Measurements from ENCODE around the gene TUBAL3.

TUBAL3 gene

DNA sequence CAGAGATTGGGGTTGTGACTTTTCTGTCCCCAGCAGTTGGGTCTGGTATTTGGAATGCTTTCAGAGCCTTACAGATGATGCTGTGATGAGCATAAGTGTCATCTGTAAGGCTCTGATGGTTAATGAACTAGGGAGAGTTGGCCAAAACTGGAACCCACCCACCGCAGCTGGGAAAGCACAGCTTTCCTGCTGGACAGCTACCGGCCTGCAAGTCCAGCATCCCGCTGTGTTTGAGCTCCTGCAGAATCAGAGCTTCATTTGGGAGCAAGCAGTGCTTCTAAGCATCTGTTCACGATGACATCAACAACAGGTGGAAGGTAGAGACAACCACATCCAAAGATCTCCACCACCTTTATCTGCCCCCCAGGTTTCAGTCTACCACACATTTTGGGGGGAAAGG lies 28.2 kb downstream of the TUBAL3 start:
- DNase-seq, result no peak

DNA sequence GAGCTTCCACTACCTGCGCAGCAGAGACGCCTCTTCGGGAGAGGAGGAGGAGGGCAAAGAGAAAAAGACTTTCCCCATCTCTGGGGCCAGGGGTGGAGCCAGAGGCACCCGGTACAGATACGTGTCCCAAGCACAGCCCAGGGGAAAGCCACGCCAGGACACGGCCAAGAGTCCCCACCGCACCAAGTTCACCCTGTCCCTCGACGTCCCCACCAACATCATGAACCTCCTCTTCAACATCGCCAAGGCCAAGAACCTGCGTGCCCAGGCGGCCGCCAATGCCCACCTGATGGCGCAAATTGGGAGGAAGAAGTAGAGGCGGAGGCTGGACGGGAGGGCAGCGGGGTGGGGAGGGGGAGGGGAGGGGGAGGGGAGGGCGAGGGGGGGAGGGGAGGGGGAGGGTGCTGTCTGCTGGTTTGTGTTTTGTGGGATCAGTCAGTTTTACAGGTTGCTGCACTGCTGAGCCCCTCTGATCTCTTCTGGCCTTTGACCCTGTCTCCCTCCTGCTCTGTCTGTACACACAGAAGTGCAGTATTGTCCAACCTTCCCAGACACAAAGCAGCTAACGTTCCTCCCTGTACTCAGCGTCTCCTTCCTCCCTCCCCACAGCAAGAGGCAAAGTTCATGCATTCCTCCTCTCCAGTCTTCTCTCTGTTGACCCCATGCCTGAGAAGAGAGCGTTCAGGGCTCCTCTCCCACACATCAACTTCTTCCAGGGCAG lies 30.6 kb downstream of the TUBAL3 start:
- DNase-seq, result no peak

DNA sequence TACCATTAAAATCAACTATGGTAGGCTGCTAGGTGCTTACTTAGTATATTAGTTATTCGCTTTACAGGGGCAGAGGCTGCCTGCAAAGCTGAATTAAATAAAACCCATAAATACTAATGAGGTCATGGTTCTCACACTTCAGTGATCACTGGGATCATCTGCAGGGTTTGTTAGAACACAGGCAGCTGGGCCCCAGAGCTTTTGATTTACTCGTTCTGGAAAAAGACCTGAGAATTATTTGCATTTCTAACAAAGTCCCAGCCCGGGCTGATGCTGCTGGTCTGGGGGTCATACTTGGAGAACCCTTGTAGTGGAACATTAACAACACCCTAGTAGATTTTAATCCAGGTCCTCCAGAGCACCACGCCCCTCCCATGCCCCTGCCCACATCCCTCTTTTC lies 31.3 kb downstream of the TUBAL3 start:
- DNase-seq, result no peak

DNA sequence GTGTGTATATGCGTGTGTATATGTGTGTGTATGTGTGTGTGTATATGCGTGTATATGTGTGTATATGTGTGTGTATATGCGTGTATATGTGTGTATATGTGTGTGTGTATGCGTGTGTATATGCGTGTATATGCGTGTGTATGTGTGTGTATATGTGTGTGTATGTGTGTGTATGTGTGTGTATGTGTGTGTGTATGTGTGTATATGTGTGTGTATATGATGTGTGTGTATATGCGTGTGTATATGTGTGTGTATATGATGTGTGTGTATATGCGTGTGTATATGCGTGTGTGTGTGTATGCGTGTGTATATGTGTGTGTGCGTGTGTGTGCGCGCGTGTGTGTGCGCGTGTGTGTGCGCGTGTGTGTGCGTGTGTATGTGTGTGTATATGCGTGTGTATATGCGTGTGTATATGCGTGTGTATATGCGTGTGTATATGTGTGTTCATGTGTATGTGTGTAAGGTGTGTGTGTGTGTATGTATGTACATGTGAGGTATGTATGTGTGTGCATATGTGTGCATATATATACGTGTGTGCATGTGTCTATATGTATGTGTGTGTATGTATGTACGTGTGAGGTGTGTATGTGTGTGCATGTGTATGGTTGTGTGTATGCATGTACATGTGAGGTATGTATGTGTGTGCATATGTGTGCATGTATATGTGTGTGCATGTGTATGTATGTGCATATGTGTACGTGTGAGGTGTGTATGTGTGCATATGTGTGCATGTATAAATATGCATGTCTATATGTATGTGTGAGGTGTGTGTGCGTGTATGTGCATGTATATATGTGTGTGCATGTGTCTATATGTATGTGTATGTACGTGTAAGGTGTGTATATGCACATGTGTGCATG lies 33.9 kb downstream of the TUBAL3 start:
- DNase-seq, result no peak

DNA sequence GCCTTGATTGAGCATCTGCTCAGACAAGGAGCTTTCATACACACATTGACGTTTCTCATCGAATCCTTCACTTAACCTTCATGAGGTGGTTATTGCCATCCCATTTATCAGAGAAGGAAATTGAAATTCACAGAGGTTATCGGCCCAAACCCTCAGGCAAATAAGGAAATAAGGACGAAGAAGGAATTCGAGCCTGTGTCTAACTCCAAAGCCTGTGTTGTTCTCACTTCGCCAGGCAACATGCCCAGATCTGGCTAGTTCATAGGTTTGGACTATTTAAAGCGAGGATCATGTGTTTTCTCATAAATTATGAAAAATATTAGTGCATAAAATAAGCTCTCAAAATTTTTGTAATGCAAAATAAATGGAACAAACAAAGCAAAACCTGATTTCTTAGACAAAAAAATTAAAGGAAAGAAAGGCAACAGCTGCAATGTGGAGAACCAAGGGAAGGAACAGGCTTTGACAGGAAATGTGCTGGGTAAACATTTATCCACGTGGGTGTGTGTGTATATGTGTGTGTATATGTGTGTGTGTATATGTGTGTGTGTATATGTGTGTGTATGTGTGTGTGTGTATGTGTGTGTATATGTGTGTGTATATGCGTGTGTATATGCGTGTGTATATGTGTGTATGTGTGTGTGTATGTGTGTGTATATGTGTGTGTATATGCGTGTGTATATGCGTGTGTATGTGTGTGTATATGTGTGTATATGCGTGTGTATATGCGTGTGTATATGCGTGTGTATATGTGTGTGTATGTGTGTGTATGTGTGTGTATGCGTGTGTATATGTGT lies 35.1 kb downstream of the TUBAL3 start:
- DNase-seq, result no peak

DNA sequence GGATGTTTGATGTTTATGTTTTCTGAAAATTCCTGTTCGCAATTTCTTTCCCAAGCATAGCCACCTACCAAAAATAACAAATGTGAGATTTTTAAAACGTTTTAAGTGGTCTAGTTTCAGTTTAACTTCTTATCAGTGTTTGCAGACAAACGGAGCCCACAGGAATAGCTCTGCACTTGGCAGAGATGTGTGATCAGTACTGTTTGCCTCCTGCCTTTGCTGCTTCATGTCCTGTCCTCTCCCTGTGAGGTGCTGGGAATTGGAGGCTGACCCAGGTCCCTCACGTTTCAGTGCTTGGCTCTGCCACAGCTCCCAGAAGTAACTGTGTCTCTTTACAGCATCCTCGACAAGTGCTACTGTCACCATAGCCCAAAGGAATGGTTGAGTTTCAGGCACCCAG lies 38.7 kb downstream of the TUBAL3 start:
- DNase-seq, result no peak

DNA sequence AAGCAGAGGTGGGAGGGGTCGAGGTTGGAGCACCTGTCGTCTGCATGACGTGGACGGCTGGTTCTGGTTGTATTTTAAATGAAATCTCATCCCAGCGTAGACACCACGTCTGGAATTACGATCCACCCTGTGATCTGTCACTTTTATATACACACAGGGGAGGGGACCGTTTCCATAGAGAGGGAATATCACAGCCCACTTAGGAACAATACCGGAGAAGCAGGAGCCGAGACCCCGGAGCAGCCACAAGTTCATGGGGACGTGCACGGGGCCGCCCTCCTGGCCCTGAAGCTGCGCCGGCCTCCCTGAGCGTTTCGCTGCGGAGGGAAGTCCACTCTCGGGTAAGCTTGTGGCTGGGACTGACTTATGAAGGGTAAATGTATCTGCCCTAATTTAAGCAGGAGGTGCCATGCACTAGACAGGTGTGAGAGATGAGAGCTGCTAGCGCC lies 39.7 kb downstream of the TUBAL3 start, which contains the start of gene UCN3:
TSS of gene UCN3 (plus strand) at position 77 of the 449 bp plus-strand sequence. CDS start 8,755 bp downstream, outside the sequence.
- DNase-seq, result no peak

DNA sequence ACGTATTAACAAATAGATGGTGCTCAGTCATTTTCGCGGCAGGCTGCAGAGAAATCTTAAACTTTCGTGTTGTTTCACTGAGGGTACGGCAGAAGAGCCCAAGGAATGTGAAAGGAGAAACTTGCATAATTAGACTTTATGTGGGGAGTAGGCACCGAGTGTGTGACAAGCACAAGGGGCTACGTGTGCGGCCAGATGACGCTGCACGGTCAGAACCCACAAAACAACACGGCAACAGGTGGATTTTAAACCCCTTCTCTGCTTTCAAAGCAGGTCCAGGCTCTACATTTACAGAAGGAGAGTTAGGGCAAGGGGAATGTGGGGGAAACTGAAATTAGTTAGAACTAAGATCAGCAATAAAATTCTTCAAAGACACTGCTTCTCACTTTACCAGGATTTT lies 40.3 kb downstream of the TUBAL3 start:
- DNase-seq, result no peak

DNA sequence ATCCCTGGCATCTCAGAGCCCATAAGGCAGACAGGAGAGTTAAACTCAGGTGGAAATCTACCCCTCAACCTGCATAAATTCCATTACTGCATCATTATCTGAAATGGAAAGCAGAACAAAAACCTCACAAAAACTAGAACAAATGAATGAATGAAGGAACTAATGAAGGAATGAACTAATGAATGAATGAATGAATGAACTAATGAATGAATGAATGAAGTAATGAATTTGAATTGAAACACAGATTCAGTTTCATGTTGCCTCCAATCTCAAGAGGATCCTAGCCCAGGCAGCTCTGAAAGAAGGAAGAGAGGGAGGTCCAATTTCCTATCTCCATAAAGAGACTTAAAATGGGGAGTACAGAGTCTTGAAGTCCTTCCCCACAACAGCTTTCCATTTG lies 41.8 kb downstream of the TUBAL3 start:
- DNase-seq, result no peak

DNA sequence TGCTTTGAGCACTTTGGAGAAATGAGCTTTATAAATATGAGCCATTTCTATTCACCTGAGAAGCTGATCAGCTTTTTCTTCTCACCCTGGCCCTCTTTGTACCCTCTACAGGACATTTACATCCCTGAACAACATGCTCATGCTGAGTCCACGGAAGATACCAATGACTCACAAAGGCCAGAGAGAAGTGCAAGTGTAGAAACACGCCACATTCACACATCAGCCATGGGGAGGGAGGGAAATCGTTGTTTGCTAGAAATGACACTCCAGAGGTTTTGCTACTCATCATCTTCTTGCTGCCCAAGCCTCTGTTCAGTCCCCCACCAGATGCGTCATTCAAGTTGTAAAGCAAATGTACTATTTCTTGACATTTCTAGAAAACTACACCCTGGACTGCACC lies 42.7 kb downstream of the TUBAL3 start:
- no peak for DNase-seq

DNA sequence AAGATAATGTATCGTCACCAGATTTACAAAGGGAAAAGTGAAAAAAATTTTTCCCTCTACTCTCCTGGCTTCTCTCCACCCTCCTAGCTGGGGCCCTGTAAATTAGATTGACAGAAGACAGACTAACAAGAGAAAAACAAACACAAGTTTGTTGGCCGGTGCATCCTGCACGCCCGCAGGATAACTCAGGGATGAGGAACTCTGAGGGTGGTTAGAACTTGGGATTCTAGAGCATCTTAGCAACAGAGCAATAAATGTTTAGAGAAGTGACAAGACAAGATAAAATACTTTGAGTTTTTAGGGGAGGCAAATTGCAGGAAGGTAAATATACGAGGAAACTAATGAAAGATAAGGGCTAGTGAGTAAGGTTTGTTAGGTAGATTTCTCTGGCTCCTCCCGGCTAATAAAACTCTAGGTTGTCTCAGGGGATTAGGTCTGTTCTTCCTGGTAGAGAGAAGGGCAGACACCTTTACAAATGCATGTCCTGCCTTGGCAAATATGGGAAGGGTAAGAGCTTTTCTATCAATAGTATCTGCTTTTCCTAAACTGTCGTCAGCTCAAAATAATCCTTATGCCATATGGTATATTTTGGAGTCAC lies 44.2 kb downstream of the TUBAL3 start:
- DNase-seq, result no peak

DNA sequence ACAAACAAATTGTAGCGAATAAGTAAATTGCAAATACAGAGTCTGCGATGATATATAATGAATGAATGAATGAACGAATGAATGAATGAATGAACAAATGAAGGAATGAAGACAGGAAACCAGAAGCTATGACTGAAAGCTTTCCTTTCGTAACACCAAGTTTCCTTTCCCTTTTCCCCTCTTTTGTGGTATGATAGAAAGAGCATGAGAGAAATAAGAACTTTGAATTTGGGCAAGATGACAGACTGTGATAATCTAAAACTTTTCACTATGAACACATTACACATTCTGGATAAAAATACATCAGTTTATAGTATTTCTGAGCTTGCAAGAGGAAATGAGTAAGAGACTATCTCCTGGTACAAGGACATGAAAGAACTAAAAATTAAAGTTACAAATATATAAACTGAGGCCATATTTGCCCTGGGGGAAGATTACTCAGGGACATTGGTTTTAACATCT lies 48.3 kb downstream of the TUBAL3 start:
- no peak for DNase-seq

DNA sequence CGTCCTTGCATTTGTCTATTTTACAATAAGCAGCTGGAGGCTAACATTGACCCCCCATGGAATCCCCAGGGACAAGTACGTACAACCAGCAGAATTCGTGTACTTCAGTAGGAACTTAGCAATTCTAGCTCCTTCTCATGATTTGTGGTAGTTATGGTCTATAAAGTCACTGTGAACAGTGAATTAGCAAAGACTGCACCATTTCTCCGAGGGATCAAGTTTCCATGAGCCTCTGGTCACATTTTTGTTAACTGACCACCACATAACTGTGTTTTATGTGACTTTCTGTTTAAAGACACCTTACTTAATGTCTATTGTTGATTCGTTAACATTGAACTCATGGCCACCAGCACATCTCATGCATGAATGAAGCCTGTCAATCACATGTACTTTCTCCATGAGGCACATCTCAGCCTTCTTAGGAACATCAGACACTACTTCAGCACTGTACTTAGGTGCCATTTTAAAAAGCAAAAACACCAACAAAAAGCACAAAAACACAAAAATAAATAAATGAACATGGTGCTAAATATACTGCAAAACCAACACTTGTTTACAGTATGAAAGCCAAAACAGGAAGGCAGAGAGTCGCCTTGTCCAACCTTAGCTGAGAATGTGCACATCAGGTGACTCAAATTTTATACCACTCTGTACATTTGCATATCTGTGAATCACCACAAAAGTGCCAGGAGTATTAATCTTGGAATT lies 48.9 kb downstream of the TUBAL3 start:
- DNase-seq, result no peak

DNA sequence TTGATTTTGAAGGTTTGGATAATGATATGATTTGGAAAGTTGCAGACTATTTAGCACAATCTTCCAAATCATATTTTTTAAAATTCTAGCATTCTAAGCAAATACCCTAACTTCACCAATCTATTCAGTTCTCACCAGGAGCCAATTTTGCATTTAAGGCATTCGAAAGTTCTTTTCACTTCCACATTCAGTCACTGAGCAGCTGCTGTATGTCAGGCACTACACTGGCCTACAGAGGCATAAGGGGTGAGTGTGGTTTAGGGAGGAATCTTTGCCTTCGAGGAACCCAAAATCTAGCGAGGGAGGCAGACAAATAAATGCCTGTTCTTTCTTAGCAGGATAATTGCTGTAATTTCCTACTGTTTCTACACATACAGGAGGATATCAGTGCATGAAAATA lies 50.6 kb downstream of the TUBAL3 start:
- no peak for DNase-seq

DNA sequence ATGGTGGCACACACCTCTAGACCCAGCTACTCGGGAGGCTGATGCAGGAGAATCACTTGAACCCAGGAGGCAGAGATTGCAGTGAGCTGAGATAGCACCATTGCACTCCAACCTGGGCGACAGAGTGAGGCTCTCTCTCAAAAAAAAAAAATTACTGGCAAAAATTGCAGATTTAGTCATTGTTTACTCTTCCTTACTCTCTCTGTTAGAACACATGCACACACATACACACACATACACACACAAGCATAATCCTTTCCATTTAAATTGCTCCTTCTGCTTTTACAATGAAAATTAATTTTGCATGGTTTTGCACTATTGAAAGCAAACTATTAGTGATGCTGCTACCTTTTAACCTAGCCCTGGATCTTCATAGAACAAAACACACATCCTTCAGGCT lies 55.3 kb downstream of the TUBAL3 start:
- DNase-seq, result no peak

DNA sequence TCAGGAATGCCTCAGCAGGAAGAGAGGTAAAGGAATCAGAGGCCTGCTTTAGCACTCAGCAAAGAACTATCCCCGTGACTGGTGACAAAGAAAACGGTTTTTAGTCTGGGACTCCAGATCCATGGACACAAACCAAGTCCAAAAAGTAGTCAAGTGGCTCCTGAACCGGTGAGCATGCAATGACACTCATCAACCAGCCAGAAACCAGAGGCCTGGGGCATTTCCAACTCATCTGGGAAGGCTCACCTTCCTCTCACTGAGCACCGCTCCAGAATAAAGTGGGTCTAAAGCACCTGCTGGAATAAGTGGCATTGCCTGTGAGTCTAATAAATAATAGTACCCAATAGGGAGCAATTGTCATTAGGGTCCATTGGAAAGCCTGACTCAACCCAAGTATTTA lies 57.7 kb downstream of the TUBAL3 start:
- DNase-seq, result no peak

DNA sequence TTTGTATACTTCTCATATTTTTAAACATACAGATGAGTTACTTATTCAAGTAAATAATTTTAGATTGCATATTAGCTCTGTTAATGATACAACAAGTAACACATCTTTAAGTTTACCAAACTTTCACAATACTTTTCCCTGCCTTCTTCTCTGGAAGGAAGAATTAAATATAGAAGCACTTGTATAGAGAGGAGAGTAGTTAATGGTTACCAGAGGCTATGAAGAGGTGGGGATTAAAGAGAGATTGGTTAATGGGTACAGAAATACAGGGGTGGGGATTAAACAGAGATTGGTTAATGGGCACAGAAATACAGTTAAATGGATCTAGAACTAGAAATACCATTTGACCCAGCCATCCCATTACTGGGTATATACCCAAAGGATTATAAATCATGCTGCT lies 59.9 kb downstream of the TUBAL3 start:
- DNase-seq, result no peak

DNA sequence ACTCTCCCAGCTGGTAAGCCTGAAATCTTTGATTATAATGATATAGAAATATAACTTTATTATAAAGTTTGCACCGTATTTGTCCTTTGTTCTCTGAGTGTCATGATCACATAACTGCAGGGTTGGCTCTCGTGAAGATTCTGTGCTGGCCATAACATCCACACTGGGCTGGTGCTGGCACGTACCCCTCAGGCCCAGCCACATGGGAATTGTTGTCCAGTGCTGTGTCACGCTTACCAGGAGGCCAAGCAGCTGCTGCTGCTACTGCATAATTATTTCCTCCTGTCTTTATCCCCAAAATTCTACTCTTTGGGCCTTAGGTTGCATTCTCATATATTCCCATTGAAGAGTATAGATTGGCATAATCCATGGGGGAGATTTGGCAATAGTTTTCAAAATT lies 60.6 kb downstream of the TUBAL3 start:
- DNase-seq, result no peak

DNA sequence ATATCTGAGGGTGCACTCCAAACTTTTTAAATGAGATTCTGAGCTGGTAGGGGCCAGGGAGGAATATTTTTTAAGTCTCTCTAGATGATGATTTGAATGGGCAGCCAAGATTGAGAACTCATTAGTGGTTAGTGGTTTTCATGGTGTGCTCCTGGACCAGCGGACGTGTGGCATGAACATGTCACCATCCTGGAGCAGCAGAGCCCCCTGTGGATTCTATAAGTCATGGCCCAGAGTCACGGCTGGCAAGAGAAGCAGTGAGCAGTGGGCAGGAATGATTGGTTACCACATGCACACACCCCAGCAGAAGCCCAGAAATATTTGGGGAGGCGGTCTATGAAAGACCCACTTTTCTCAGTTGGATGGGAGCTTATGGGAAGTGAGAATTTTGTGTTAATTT lies 61.1 kb downstream of the TUBAL3 start:
- DNase-seq, result peak; percentile 43
